ENCODE measurements around the gene DNHD1. TPM values are rescaled to one million over a fixed set of nuclear protein-coding genes. Genes with fewer than 3 reads are reported as not detected.

DNHD1 gene
- polyA plus RNA-seq, 3 donors = 0.24 to 21.0 (median 0.59) TPM

DNA sequence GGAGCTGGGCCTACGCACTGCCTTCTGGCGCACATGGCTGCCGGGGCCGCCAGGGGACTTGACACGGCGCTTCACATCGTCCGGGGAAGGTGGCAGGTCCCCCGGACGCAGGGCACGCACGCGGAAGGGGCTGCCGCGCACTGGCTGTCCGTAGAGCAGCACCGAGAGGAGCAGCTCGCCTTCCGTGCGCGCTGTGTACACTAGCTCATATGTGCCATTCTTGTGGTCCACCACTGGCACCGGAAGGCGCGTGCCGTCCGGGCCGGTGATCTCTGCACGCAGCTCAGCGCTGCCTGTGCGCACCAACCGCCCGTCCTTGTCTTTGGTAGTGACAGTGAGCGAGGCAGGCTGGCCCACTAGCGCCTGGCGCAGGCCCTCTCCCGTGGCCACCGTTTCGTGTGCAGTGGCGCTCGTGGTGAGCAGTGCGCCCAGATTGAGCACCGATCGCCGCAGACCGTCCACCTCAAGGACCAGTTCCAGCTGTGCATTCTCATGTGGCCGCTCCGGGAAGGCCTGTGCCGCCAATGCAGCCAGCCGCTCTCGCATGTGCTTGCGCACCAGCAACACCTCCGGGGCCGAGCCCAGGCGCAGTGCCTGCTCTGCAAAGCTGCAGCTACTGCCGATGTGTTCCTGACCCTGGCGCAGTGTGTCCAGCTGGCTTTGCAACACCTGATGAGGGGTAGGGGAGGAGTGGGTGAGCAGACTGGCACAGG, 40.6 kb upstream of the DNHD1 start:
- H4K20me1 ChIP-seq (ENCODE audit: insufficient read depth, low read length) = no peaks in the 10 kb centered on the region
- Mint-ChIP-seq H3K36me3 (peaks cover 59 to 61% of the 10 kb centered on the region in 2 donors), H3K4me1 (no peaks in the 10 kb centered on the region), H3K27me3 (ENCODE audit: low read depth in 3 of 3) (peaks cover 0 to 2% (median 0%) of the 10 kb centered on the region in 3 donors), H3K4me3 (no peak overlapping the region), H3K9me3 (no peaks in the 10 kb centered on the region), H3K27ac (no peak overlapping the region)
- no peaks in the 10 kb centered on the region for H3K4me1 ChIP-seq (ENCODE audit: control insufficient read depth in 1 of 2, insufficient read depth in 2 of 2, low read length in 2 of 2)
- no peak for DNase-seq
- H3K4me2 ChIP-seq (replicated peaks; ENCODE audit: extremely low read depth, low read length, poor library complexity, severe bottlenecking) = no peak overlapping the region
- H3K36me3 ChIP-seq (replicated peaks in 1 of 2; ENCODE audit: control insufficient read depth in 1 of 2, insufficient read depth in 2 of 2, low read length in 2 of 2) = peaks cover 57 to 89% of the 10 kb centered on the region in 2 donors
- TF ChIP-seq, protein P1, sequence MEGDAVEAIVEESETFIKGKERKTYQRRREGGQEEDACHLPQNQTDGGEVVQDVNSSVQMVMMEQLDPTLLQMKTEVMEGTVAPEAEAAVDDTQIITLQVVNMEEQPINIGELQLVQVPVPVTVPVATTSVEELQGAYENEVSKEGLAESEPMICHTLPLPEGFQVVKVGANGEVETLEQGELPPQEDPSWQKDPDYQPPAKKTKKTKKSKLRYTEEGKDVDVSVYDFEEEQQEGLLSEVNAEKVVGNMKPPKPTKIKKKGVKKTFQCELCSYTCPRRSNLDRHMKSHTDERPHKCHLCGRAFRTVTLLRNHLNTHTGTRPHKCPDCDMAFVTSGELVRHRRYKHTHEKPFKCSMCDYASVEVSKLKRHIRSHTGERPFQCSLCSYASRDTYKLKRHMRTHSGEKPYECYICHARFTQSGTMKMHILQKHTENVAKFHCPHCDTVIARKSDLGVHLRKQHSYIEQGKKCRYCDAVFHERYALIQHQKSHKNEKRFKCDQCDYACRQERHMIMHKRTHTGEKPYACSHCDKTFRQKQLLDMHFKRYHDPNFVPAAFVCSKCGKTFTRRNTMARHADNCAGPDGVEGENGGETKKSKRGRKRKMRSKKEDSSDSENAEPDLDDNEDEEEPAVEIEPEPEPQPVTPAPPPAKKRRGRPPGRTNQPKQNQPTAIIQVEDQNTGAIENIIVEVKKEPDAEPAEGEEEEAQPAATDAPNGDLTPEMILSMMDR (IDR thresholded peaks at IDR 0.05) = no peak
- WGBS (ENCODE audit: insufficient coverage) = 98% methylated on average over 55 of the region's 56 CpGs
- no peak overlapping the region for H3K4me3 ChIP-seq (replicated peaks in 1 of 3; ENCODE audit: low read depth in 2 of 3, low read length in 3 of 3)
- H3K9me3 ChIP-seq (replicated peaks in 1 of 2; ENCODE audit: control insufficient read depth in 1 of 2, insufficient read depth in 1 of 2, low read length in 2 of 2) = no peaks in the 10 kb centered on the region
- H3K79me2 ChIP-seq (ENCODE audit: insufficient read depth, low read length) = no peaks in the 10 kb centered on the region
- H2AFZ ChIP-seq (ENCODE audit: insufficient read depth, low read depth, low read length, poor library complexity, severe bottlenecking) = no peak overlapping the region
- intact Hi-C loops (cut with micrococcal nuclease) = no loop called here
- no peak overlapping the region for H3K27ac ChIP-seq (ENCODE audit: low read depth in 1 of 2, low read length in 2 of 2)
- H3K9ac ChIP-seq (ENCODE audit: insufficient read depth, low read length, poor library complexity, severe bottlenecking) = no peak overlapping the region
- H3K27me3 ChIP-seq (ENCODE audit: control insufficient read depth in 2 of 2, insufficient read depth in 2 of 2, low read length in 2 of 2) = no peaks in the 10 kb centered on the region

DNA sequence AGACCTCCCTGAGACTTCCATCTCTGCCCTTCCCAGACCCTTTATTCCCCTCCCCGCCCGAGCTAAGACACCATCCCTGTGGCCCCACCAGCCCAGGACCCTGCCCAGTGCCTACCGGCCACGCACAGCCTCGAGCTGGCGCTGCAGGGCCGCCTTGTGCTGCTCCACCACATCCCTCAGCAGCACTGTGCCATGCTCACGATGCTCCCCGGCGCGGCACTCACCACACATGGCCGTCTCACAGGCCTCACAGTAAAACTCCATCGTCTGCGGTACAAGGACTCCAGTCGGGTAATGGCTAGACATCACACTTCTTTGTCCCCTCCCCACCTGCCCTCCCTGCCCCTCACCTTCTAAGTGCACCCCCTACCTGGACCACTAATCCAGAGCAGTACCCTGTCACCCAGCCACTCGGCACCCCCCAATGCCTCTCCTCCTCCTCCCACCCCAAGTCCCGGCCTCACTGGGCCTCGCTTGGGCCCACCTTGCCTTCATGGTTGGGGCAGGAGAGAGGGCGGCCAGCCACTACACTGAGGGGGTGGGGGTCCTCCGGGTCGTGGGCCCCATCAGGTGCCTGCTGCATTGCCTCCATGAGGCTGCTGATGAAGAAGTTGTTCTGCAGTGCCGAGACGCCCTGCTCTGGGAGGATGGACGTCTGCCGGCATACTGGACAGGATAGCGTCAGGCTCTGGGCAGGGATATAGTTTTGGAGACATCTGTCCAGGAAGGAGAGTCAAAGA, 39.3 kb upstream of the DNHD1 start:
- no peak overlapping the region for H3K27ac Mint-ChIP-seq
- TF ChIP-seq, protein P1 (IDR thresholded peaks at IDR 0.05) = no peak
- H2AFZ ChIP-seq (ENCODE audit: insufficient read depth, low read depth, low read length, poor library complexity, severe bottlenecking) = no peak overlapping the region

More for the DNA sequence above, 39.3 kb upstream of the DNHD1 start:
- no peaks in the 10 kb centered on the region for H3K9me3 ChIP-seq (replicated peaks in 1 of 2; ENCODE audit: control insufficient read depth in 1 of 2, insufficient read depth in 1 of 2, low read length in 2 of 2)
- H3K4me1 Mint-ChIP-seq = no peaks in the 10 kb centered on the region
- no peak overlapping the region for H3K27ac ChIP-seq (ENCODE audit: low read depth in 1 of 2, low read length in 2 of 2)
- WGBS (ENCODE audit: insufficient coverage) = over 99% methylated on average over 18 of the region's 26 CpGs
- H3K36me3 ChIP-seq (replicated peaks in 1 of 2; ENCODE audit: control insufficient read depth in 1 of 2, insufficient read depth in 2 of 2, low read length in 2 of 2) = peaks cover 46 to 84% of the 10 kb centered on the region in 2 donors
- H3K4me3 Mint-ChIP-seq = no peak overlapping the region
- no peak for DNase-seq
- H3K9me3 Mint-ChIP-seq = no peaks in the 10 kb centered on the region
- no peaks in the 10 kb centered on the region for H3K79me2 ChIP-seq (ENCODE audit: insufficient read depth, low read length)
- intact Hi-C loops (cut with micrococcal nuclease) = no loop called here
- no peaks in the 10 kb centered on the region for H3K4me1 ChIP-seq (ENCODE audit: control insufficient read depth in 1 of 2, insufficient read depth in 2 of 2, low read length in 2 of 2)
- H3K4me2 ChIP-seq (replicated peaks; ENCODE audit: extremely low read depth, low read length, poor library complexity, severe bottlenecking) = no peak overlapping the region
- H3K4me3 ChIP-seq (replicated peaks in 1 of 3; ENCODE audit: low read depth in 2 of 3, low read length in 3 of 3) = no peak overlapping the region
- no peaks in the 10 kb centered on the region for H3K27me3 ChIP-seq (ENCODE audit: control insufficient read depth in 2 of 2, insufficient read depth in 2 of 2, low read length in 2 of 2)
- H3K27me3 Mint-ChIP-seq (ENCODE audit: low read depth in 3 of 3) = peaks cover 0 to 2% (median 0%) of the 10 kb centered on the region in 3 donors
- peaks cover 61 to 63% of the 10 kb centered on the region in 2 donors for H3K36me3 Mint-ChIP-seq
- no peaks in the 10 kb centered on the region for H4K20me1 ChIP-seq (ENCODE audit: insufficient read depth, low read length)
- no peak overlapping the region for H3K9ac ChIP-seq (ENCODE audit: insufficient read depth, low read length, poor library complexity, severe bottlenecking)
